BLaER1 (cell line): ENCODE measurements around the gene PER2.
A peak's percentile ranks its signal among the peaks of the same experiment; 100 is the strongest.
"Not testable (repeated sequence)": the region's sequence is repeated elsewhere in the genome, so short reads cannot be mapped to it uniquely, and the experiment has no call there.

Experiments
- H3K27ac ChIP-seq: shearing (Covaris generic); formaldehyde crosslinking; 2 replicates; pipeline ENCODE4 v1.8.1; 2022
- H3K27me3 ChIP-seq: shearing (Covaris generic); formaldehyde crosslinking; 2 replicates; pipeline ENCODE4 v1.8.1; 2022
- H3K36me3 ChIP-seq: shearing (Covaris generic); formaldehyde crosslinking; 2 replicates; pipeline ENCODE4 v1.8.1; 2022
- H3K4me1 ChIP-seq: shearing (Covaris generic); formaldehyde crosslinking; 2 replicates; pipeline ENCODE4 v1.8.1; 2022
- H3K4me2 ChIP-seq: shearing (Covaris generic); formaldehyde crosslinking; 2 replicates; pipeline ENCODE4 v1.8.1; 2022
- H3K4me3 ChIP-seq: shearing (Covaris generic); formaldehyde crosslinking; 2 replicates; pipeline ENCODE4 v1.8.1; 2022
- H3K9ac ChIP-seq: shearing (Covaris generic); formaldehyde crosslinking; 2 replicates; pipeline ENCODE4 v1.8.1; 2022
- H3K9me3 ChIP-seq: shearing (Covaris generic); formaldehyde crosslinking; 2 replicates; pipeline ENCODE4 v1.8.1; 2022
- H4K20me1 ChIP-seq: shearing (Covaris generic); formaldehyde crosslinking; 2 replicates; pipeline ENCODE4 v1.8.1; 2022
- Cebpa-rat ChIP-seq: shearing (Covaris generic); IDR thresholded peaks from 2 replicates; pipeline ENCODE4 v1.8.1; 2022

PER2 gene

DNA sequence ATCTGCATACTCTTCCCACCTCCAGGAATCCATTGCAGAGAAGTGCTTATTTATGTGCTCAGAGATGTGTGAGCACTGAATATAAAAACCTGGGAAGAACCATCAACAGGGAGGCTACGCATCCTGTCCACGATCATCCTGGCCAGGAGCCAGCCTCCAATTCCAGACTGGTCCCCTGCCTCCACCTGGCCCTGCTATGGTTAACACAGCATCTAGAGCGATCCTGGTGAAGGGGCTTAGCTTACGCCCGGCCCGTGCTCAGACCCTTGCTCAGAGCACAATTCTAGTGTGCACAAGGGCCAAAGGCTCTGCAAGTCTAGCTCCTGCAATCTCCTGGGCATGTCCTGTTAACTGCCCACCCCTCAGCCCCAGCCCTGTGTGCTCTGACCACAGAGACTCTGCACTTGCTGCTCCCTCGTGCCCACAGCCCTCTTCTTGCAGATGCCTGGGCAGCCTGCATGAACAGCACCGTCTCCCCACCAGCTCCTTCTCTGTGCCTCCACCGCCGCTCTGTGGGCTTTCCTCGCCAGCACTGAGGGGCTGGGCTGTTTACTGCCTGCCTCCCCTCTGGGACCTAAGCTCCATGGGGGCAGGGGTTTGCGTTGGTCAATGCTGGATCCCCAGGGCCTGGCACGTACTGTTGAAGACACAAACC, 6.5 kb downstream of the PER2 start:
- peak overlapping the region; percentile 80 for H3K4me2 ChIP-seq
- peak overlapping the region; percentile 49; the same call in 1 of the 2 replicates for H3K9ac ChIP-seq
- no peaks in the 10 kb centered on the region for H3K27me3 ChIP-seq
- H3K36me3 ChIP-seq = peaks cover 20% of the 10 kb centered on the region
- TF ChIP-seq Cebpa-rat = no peak
- peaks cover 87% of the 10 kb centered on the region for H3K4me1 ChIP-seq
- H3K4me3 ChIP-seq = no peak overlapping the region
- peak overlapping the region; percentile 52; the same call in 1 of the 2 replicates for H3K27ac ChIP-seq
- peaks cover 16% of the 10 kb centered on the region for H3K9me3 ChIP-seq
- H4K20me1 ChIP-seq = peaks cover 95% of the 10 kb centered on the region

DNA sequence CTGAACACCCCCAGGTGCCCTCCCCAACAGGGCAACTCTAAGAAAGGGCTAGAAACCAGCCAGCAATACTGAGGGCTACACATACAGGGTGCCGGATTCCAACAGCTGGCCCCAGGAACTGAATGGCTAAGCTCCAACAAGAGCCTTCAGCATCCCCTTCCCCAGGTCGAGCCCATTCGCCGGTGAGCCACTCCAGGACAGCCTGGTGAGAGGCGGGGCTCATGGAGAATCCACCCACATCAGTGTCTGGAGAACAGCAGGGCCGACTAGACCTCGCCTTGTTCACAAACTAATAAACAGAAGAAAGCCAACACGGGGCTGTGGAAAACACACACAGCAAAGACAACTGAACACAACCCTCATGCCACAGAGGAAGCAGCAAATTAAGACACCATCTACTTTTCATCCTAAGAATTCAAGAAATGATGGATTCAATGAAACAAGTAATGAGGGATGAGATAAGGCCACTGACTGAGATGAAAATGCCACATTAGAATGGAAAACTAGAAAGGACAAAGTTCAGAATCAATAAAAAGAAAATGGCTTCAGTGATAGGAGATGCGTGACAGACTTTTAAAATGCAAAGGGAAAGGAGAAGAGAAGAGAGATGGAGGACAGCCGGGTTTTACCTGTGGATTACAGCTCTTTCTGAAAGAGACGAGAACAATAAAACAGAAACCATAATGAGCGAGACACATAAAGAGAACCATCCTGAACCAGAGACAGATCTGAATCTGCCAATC, 8.2 kb downstream of the PER2 start:
- peaks cover 86% of the 10 kb centered on the region for H4K20me1 ChIP-seq
- H3K9ac ChIP-seq = no peak overlapping the region
- no peaks in the 10 kb centered on the region for H3K27me3 ChIP-seq
- peaks cover 16% of the 10 kb centered on the region for H3K9me3 ChIP-seq
- peak overlapping the region; percentile 44; the same call in 1 of the 2 replicates for H3K27ac ChIP-seq
- H3K4me2 ChIP-seq = peak overlapping the region; percentile 64
- TF ChIP-seq Cebpa-rat = no peak
- no peak overlapping the region for H3K4me3 ChIP-seq
- peaks cover 37% of the 10 kb centered on the region for H3K36me3 ChIP-seq
- peaks cover 70% of the 10 kb centered on the region for H3K4me1 ChIP-seq

DNA sequence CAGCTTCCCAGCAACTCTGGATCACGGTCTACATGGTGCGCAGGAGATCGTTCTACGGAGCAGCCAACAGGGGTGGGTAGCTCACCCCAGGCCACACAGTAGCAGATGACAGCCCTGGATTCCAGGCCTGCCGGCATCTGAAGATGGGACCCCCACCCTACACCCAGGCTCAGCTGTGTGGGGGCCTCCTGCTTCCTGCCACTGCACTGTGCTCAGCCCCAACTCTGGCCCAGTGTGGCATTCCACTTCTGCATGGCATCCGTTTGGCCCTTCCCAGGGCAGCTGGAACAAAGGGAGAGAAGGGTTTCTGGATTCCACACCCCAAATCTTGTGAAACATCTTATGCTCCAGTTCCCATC, 9.1 kb downstream of the PER2 start:
- no peak overlapping the region for H3K27ac ChIP-seq
- no peak for TF ChIP-seq Cebpa-rat

DNA sequence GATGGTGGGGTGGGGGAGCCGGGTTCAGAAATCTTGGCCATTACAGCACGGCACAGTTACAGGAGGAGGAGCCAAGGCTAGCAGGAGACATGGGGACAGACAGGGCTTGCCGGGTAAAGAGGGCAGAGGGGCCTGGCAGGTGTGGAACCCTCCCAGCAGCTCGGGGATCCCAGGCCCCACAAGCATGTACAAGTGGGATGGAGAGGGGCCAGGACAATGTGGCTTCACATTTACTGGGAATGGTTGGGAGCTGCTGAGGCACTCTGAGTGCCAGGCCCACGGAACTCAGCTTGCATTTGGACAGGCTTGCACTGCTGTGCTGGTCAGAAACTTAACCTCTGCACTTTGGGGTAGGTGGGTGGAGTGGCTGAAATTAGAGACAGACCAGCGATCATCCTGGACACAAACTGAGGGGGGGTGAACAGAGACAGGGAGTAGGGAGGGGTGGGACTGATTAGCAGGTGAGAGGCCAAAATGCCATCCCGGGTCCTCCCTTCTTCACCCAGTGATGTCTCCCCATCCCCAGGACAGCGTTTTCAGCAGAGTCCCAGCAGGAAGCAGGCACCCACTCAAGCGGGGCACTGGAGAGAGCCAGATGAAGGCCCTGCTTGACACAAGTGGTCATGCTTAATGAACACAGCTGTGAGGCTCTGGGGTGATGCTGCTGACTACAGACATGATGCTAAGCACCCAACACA, 9.6 kb downstream of the PER2 start:
- H3K36me3 ChIP-seq = peaks cover 52% of the 10 kb centered on the region

More for the DNA sequence above, 9.1 kb downstream of the PER2 start:
- H3K9ac ChIP-seq = no peak overlapping the region
- peaks cover 46% of the 10 kb centered on the region for H3K36me3 ChIP-seq
- H3K9me3 ChIP-seq = peaks cover 16% of the 10 kb centered on the region
- peaks cover 62% of the 10 kb centered on the region for H3K4me1 ChIP-seq
- peak overlapping the region; percentile 64 for H3K4me2 ChIP-seq
- H4K20me1 ChIP-seq = peaks cover 78% of the 10 kb centered on the region
- no peaks in the 10 kb centered on the region for H3K27me3 ChIP-seq
- H3K4me3 ChIP-seq = no peak overlapping the region

DNA sequence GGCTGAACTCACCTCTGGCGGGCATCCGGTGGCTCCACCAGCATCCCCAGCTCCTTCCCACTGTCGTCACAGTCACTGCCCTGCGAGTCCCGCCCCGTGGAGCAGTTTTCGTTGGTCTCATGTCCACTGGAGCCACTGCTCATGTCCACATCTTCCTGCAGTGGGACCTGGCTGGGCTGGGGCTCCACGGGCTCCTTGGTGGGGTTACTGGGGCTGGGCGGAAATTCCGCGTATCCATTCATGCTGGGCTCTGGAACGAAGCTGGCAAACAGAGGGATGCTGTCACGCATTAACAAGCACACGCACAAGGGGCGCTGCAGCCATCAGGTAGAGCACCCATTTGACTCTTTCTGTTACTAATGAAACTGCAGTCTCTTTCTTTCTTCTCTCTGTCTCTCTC, 10.7 kb downstream of the PER2 start:
- no peaks in the 10 kb centered on the region for H3K27me3 ChIP-seq
- 0 out of 2 replicates have a peak overlapping the region, but pooled peaks have one; percentile 40 for H3K27ac ChIP-seq
- peaks cover 67% of the 10 kb centered on the region for H4K20me1 ChIP-seq
- H3K36me3 ChIP-seq = peaks cover 62% of the 10 kb centered on the region
- H3K4me3 ChIP-seq = no peak overlapping the region
- H3K4me2 ChIP-seq = no peak overlapping the region
- H3K9me3 ChIP-seq = peaks cover 16% of the 10 kb centered on the region
- peaks cover 46% of the 10 kb centered on the region for H3K4me1 ChIP-seq
- TF ChIP-seq Cebpa-rat = no peak
- no peak overlapping the region for H3K9ac ChIP-seq

More for the DNA sequence above, 9.6 kb downstream of the PER2 start:
- Histone ChIP-seq H3K4me3 (no peak overlapping the region), H3K27ac (peak overlapping the region; percentile 40; the same call in 1 of the 2 replicates), H3K27me3 (no peaks in the 10 kb centered on the region), H3K4me2 (peak overlapping the region; percentile 64), H4K20me1 (peaks cover 77% of the 10 kb centered on the region), H3K9ac (no peak overlapping the region), H3K9me3 (peaks cover 16% of the 10 kb centered on the region), H3K4me1 (peaks cover 57% of the 10 kb centered on the region)
- no peak for TF ChIP-seq Cebpa-rat

DNA sequence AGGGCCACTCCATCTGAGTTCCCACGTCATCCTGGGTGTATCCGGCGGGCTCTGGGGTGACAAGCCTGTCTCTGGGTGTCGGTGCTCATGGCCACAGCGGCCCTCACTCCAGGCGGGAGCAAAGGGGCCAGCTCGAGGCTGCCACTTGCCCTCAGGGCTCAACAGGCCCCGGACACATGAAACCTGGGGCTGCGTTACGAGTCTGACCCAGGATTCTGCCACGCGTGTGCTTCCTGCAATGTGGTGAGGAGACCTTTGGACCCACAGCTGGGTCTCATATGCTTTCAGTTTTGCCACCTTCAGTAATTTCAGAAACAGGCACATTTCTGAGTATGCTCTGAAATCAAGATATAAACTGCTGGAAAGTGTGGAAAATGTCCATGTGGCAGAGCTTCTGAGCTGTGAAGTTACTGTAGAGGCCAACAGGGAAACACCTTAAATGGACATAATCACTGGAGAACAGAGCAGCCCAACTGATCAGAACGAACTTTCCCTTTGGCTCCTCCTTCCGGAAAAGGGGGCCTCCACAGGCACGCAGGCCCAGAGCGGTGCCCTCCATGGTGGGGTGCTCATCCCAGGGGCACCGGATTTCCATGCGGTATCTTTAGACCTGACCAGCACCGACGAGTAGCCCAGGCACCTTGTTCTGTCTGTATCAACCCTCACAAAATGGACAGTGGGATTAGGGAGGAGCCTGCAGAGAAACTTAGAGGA, 14.1 kb downstream of the PER2 start:
- Histone ChIP-seq H3K4me1 (peaks cover 12% of the 10 kb centered on the region), H3K36me3 (peaks cover 94% of the 10 kb centered on the region), H3K27ac (no peak overlapping the region), H3K9me3 (peaks cover 2% of the 10 kb centered on the region), H3K9ac (no peak overlapping the region), H3K27me3 (no peaks in the 10 kb centered on the region), H4K20me1 (peaks cover 67% of the 10 kb centered on the region), H3K4me2 (no peak overlapping the region), H3K4me3 (no peak overlapping the region)
- TF ChIP-seq Cebpa-rat = no peak

DNA sequence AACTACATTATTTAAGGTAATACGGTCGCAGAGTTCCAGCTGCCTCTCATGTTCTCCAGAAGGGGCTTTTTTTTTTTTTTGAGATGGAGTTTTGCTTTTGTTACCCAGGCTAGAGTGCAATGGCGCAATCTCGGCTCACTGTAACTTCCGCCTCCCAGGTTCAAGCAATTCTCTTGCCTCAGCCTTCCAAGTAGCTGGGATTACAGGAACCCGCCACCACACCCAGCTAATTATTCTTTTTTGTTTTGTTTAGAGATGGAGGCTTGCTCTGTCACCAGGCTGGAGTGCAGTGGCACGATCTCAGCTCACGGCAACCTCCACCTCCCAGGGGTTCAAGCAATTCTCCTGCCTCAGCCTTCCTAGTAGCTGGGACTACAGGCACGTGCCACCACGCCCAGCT, 15.0 kb downstream of the PER2 start:
- H3K4me2 ChIP-seq, H3K9ac ChIP-seq, H3K27ac ChIP-seq, H3K4me3 ChIP-seq, H3K27me3 ChIP-seq, H3K9me3 ChIP-seq, H3K4me1 ChIP-seq: not testable (repeated sequence)
- H3K36me3 ChIP-seq = peaks cover 99% of the 10 kb centered on the region
- H4K20me1 ChIP-seq = peaks cover 66% of the 10 kb centered on the region

DNA sequence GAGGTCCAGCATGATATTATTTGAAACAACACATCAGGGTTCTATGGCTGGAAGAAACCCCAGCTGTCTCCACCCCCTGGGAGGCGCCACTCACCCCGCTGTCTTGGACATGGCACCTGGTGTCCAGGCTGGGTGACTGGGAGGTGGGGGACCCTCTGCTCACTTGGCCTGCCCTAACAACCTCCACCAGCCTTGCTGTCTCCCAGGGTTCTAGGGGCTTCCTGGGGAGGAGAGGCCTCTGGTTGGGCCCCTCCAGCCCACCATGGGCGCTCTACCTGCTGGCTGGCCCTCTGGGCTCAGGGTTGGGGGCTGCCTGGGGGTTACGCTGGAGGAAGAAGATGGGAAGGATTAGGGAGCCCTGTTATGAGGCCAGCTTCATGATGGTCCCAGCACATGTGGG, 16.3 kb downstream of the PER2 start:
- no peak overlapping the region for H3K4me2 ChIP-seq
- H3K27ac ChIP-seq = no peak overlapping the region
- no peaks in the 10 kb centered on the region for H3K27me3 ChIP-seq
- no peak overlapping the region for H3K9ac ChIP-seq
- no peaks in the 10 kb centered on the region for H3K9me3 ChIP-seq
- no peak for TF ChIP-seq Cebpa-rat
- H3K4me3 ChIP-seq = no peak overlapping the region
- H3K36me3 ChIP-seq = peaks cover 99% of the 10 kb centered on the region
- H3K4me1 ChIP-seq = no peaks in the 10 kb centered on the region
- H4K20me1 ChIP-seq = peaks cover 54% of the 10 kb centered on the region

DNA sequence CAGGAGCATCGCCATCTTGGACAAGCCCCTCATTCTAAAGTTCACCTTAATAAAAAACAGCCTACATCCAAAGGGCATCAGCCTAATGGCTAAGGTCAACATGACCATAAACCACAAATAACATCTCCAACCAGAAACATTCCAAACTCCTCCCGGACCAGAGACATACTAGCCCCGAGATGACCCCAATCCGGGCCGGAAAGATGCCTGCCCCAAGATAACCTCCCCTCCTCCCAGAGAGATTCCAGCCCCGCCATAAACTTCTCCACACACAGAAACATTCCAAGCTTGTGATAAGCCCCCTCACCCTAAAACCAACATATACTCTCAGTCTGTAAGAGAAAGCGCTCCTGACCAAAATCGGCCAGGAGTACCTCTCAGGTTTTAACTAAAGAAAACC, 16.7 kb downstream of the PER2 start:
- H3K27ac ChIP-seq, H3K9ac ChIP-seq, H3K4me3 ChIP-seq, H3K9me3 ChIP-seq, H3K4me1 ChIP-seq, H3K27me3 ChIP-seq, H3K4me2 ChIP-seq: not testable (repeated sequence)
- H4K20me1 ChIP-seq = peaks cover 50% of the 10 kb centered on the region
- H3K36me3 ChIP-seq = peaks cover 99% of the 10 kb centered on the region
